Suprapubic skin (tissue), 4 donors: ENCODE measurements around the gene CEP41. TPM values are rescaled to one million over a fixed set of nuclear protein-coding genes. Genes with fewer than 3 reads are reported as not detected.

ENCODE experiments used
- DNase-seq, 2 donors: peaks; one replicate each; pipeline ENCODE4 v3.0.0-alpha.2; 2019; ENCODE audit warnings: low spot score in 2 of 2
- H3K27ac ChIP-seq: fragments of 200-600 bp; sonication (generic); one replicate; pipeline ENCODE4 v1.5.1; 2019
- H3K27me3 ChIP-seq: fragments of 200-600 bp; sonication (generic); one replicate; pipeline ENCODE4 v1.5.1; 2019
- H3K36me3 ChIP-seq: fragments of 200-600 bp; sonication (generic); one replicate; pipeline ENCODE4 v1.5.1; 2019
- H3K4me1 ChIP-seq: fragments of 200-600 bp; sonication (generic); one replicate; pipeline ENCODE4 v1.5.1; 2019
- H3K4me3 ChIP-seq: fragments of 200-600 bp; sonication (generic); one replicate; pipeline ENCODE4 v1.5.1; 2019; ENCODE audit warnings: mild to moderate bottlenecking
- H3K9me3 ChIP-seq: fragments of 200-600 bp; sonication (generic); one replicate; pipeline ENCODE4 v1.5.1; 2019
- CTCF ChIP-seq, 2 donors: fragments of 200-600 bp in 1 of 2; fragments of 450-650 bp in 1 of 2; sonication (generic) in 1 of 2; IDR thresholded peaks; one replicate each; pipeline ENCODE4 v1.5.1; 2016 to 2019; ENCODE audit warnings: antibody characterized with exemption in 2 of 2, mild to moderate bottlenecking in 1 of 2, moderate library complexity in 1 of 2
- EP300 ChIP-seq: sonication (generic); formaldehyde crosslinking; IDR thresholded peaks from one replicate; pipeline ENCODE4 v1.6.1; 2017; ENCODE audit warnings: antibody characterized with exemption
- POLR2A ChIP-seq, 2 donors: fragments of 450-650 bp; IDR thresholded peaks; one replicate each; pipeline ENCODE4 v1.6.1; 2017; ENCODE audit warnings: antibody characterized with exemption in 2 of 2, mild to moderate bottlenecking in 2 of 2, moderate library complexity in 2 of 2
- POLR2AphosphoS5 ChIP-seq, 3 donors: sonication (generic); formaldehyde crosslinking; IDR thresholded peaks; one replicate each; pipeline ENCODE4 v1.6.1; 2017; ENCODE audit warnings: antibody characterized with exemption in 3 of 3
- WGBS: methylation state at CpG from one replicate; pipeline ENCODE4 v1.1.5; 2018; 5-methylcytosine and 5-hydroxymethylcytosine counted together
- total RNA-seq, 4 donors: library from RNA; depleted of rRNA; stranded (reverse); fragments of >200 nt; gene quantifications; one replicate each; pipeline ENCODE4 v1.1.0, GENCODE V29; 2016

CEP41 gene
- total RNA-seq, 4 donors from 2014 or later, result 1.1 to 4.6 (median 4.2) TPM

GRCh38 chr7:130444234-130444633 lies 3.4 kb upstream of the CEP41 start:
- Histone ChIP-seq H3K27me3 (no peaks in the 10 kb centered on the region), H3K9me3 (peaks cover 3% of the 10 kb centered on the region), H3K4me3 (no peak overlapping the region), H3K36me3 (no peaks in the 10 kb centered on the region), H3K4me1 (peaks cover 16% of the 10 kb centered on the region), H3K27ac (no peak overlapping the region)
- no peak for DNase-seq
- WGBS, result 55% methylated on average over 3 of the region's 3 CpGs
- TF ChIP-seq POLR2A (IDR thresholded peaks at IDR 0.05) (no peak), EP300 (no peak), CTCF (IDR thresholded peaks at IDR 0.05) (no peak), POLR2AphosphoS5 (IDR thresholded peaks at IDR 0.05) (no peak)

- no peaks in the 10 kb centered on the region for H3K36me3 ChIP-seq
- H3K27me3 ChIP-seq, result no peaks in the 10 kb centered on the region
- no peaks in the 10 kb centered on the region for H3K9me3 ChIP-seq
- no peak overlapping the region for H3K4me3 ChIP-seq
- H3K4me1 ChIP-seq, result peaks cover 16% of the 10 kb centered on the region
- no peak for DNase-seq
- 79% methylated on average over 7 of the region's 7 CpGs for WGBS
- H3K27ac ChIP-seq, result no peak overlapping the region
- TF ChIP-seq POLR2AphosphoS5 (IDR thresholded peaks at IDR 0.05) (no peak), EP300 (no peak), POLR2A (IDR thresholded peaks at IDR 0.05) (no peak), CTCF (IDR thresholded peaks at IDR 0.05) (no peak)
These were observed 1.8 kb upstream of the CEP41 start for GRCh38 chr7:130442601-130443000.

- 22% methylated on average over 9 of the region's 9 CpGs for WGBS
- DNase-seq, result no peak
These were observed 623 bp upstream of the CEP41 start for GRCh38 chr7:130441408-130441869.

GRCh38 chr7:130436253-130436652 lies 4.6 kb downstream of the CEP41 start:
- no peak overlapping the region for H3K4me3 ChIP-seq
- no peaks in the 10 kb centered on the region for H3K27me3 ChIP-seq
- no peak overlapping the region for H3K27ac ChIP-seq
- TF ChIP-seq CTCF (IDR thresholded peaks at IDR 0.05) (no peak), EP300 (no peak), POLR2AphosphoS5 (IDR thresholded peaks at IDR 0.05) (no peak), POLR2A (IDR thresholded peaks at IDR 0.05) (no peak)
- DNase-seq, result no peak
- 72% methylated on average over 1 of the region's 1 CpG for WGBS
- H3K4me1 ChIP-seq, result peaks cover 19% of the 10 kb centered on the region
- no peaks in the 10 kb centered on the region for H3K36me3 ChIP-seq
- H3K9me3 ChIP-seq, result no peaks in the 10 kb centered on the region

More at GRCh38 chr7:130441408-130441869, 623 bp upstream of the CEP41 start:
- H3K27ac ChIP-seq, result peak overlapping the region; percentile 86
- TF ChIP-seq EP300, result no peak
- no peak for TF ChIP-seq CTCF (IDR thresholded peaks at IDR 0.05)
- TF ChIP-seq POLR2A (IDR thresholded peaks at IDR 0.05), result no peak
- no peak for TF ChIP-seq POLR2AphosphoS5 (IDR thresholded peaks at IDR 0.05)
- peaks cover 16% of the 10 kb centered on the region for H3K4me1 ChIP-seq
- H3K9me3 ChIP-seq, result no peaks in the 10 kb centered on the region
- H3K4me3 ChIP-seq, result peak overlapping the region; percentile 88
- H3K36me3 ChIP-seq, result no peaks in the 10 kb centered on the region
- H3K27me3 ChIP-seq, result no peaks in the 10 kb centered on the region

GRCh38 chr7:130435311-130435854 lies 5.4 kb downstream of the CEP41 start:
- 32% methylated on average over 2 of the region's 2 CpGs for WGBS
- DNase-seq, result no peak

More at GRCh38 chr7:130435311-130435854, 5.4 kb downstream of the CEP41 start:
- H3K4me3 ChIP-seq, result no peak overlapping the region
- H3K36me3 ChIP-seq, result no peaks in the 10 kb centered on the region
- TF ChIP-seq POLR2AphosphoS5 (IDR thresholded peaks at IDR 0.05), result no peak
- no peak for TF ChIP-seq EP300
- no peak for TF ChIP-seq POLR2A (IDR thresholded peaks at IDR 0.05)
- no peak for TF ChIP-seq CTCF (IDR thresholded peaks at IDR 0.05)
- no peaks in the 10 kb centered on the region for H3K9me3 ChIP-seq
- H3K27me3 ChIP-seq, result no peaks in the 10 kb centered on the region
- no peak overlapping the region for H3K27ac ChIP-seq
- H3K4me1 ChIP-seq, result peaks cover 24% of the 10 kb centered on the region
